H1 (cell line): ENCODE data around the gene PLEKHG3. TPM values are rescaled to one million over a fixed set of nuclear protein-coding genes. Genes with fewer than 3 reads are reported as not detected.

Experiments
- RAD21 ChIP-seq, 2 experiments: IDR thresholded peaks in 1 of 2; conservative IDR thresholded peaks in 1 of 2; 2 replicates each; pipeline ENCODE4 v1.6.1; 2011; ENCODE audit warnings: low read depth in 2 of 2, low read length in 2 of 2, improper control_type of control experiment in 1 of 2, inconsistent platforms in 1 of 2, mild to moderate bottlenecking in 1 of 2, moderate library complexity in 1 of 2
- TAF7 ChIP-seq: optimal IDR thresholded peaks from 2 replicates; pipeline ENCODE3; 2011; ENCODE audit warnings: low read depth, mild to moderate bottlenecking, inconsistent platforms, low read length, moderate library complexity, borderline replicate concordance
- polyA plus RNA-seq, 7 experiments: library from polyadenylated mRNA; depleted of rRNA in 3 of 7; stranded (reverse) in 5 of 7; unstranded in 2 of 7; fragments of >200 nt in 5 of 7; fragments of 200-250 nt in 2 of 7; gene quantifications; 1 replicate in 5 of 7; 2 replicates in 1 of 7; 4 replicates in 1 of 7; pipeline versions ENCODE4 v1.2.1 to v1.2.3, GENCODE V29; 2011 to 2013; ENCODE audit warnings: missing spikeins in 2 of 7, mixed read lengths in 2 of 7
- total RNA-seq: library from RNA; stranded (reverse); fragmentation: NEBNext Ultra II Directional; extraction: Animal tissue kit (Norgen Biotek cat#: 25700); gene quantifications from 2 replicates; pipeline ENCODE4 v1.2.1, GENCODE V29; 2021
- TF ChIP-seq, protein P1 (sequence below): IDR thresholded peaks from 2 replicates; pipeline ENCODE4 v1.6.1; 2011; ENCODE audit warnings: low read length, improper control_type of control experiment

PLEKHG3 gene
- total and polyA plus RNA-seq, 2 of the 8 experiments (the other 6 are each of a cell fraction or from before 2014, with no cell fraction given), result 43.4 to 90.6 TPM

DNA sequence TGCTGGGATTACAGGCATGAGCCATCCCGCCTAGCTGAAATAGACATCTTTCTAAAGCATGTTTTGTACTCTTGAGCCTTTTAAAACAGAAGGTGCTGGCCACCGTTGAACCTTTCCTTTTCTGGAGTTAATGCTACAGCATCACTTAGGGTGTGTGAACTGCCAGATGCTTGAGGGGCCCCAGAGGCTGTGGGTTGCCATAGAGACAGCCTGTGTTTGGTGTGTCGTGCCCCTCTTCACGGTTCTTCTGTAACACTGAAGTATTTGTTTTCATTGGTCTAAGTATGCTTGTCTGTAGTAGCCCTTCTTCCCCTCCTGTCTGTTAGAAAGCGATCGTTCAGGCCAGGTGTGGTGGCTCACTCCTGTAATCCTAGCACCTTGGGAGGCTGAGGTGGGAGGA lies 30.8 kb downstream of the PLEKHG3 start (continued):
- TF ChIP-seq TAF7 (no peak), RAD21 (IDR thresholded peaks at IDR 0.05 in 1 of 2, conservative IDR thresholded peaks at IDR 0.05 in 1 of 2; ENCODE audit: low read depth in 2 of 2, low read length in 2 of 2) (no peak)
- TF ChIP-seq, protein P1, sequence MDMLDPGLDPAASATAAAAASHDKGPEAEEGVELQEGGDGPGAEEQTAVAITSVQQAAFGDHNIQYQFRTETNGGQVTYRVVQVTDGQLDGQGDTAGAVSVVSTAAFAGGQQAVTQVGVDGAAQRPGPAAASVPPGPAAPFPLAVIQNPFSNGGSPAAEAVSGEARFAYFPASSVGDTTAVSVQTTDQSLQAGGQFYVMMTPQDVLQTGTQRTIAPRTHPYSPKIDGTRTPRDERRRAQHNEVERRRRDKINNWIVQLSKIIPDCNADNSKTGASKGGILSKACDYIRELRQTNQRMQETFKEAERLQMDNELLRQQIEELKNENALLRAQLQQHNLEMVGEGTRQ, result no peak
